T-helper 2 cell treated with Interferon-gamma antibody and Interleukin-4, amounts not matched to agents 5 μg/mL and 100 μg/mL, for 36 hours (primary cell): ENCODE results near the gene CABYR.

ENCODE experiments used
- DNase-seq: peaks from one replicate; pipeline ENCODE4 v3.0.0; 2021; ENCODE audit warnings: low spot score
- H3K27ac Mint-ChIP-seq: one replicate; pipeline ENCODE4 v1.8.0; 2021; ENCODE audit warnings: mild to moderate bottlenecking, mixed read lengths
- H3K27me3 Mint-ChIP-seq: one replicate; pipeline ENCODE4 v1.8.0; 2021; ENCODE audit warnings: low read depth, mixed read lengths
- H3K36me3 Mint-ChIP-seq: one replicate; pipeline ENCODE4 v1.8.0; 2021; ENCODE audit warnings: low read depth, mixed read lengths
- H3K4me1 Mint-ChIP-seq: one replicate; pipeline ENCODE4 v1.8.0; 2021; ENCODE audit warnings: low read depth, mixed read lengths
- H3K4me3 Mint-ChIP-seq: one replicate; pipeline ENCODE4 v1.8.0; 2022; ENCODE audit warnings: mild to moderate bottlenecking, moderate library complexity, mixed read lengths
- H3K9me3 Mint-ChIP-seq: one replicate; pipeline ENCODE4 v1.8.0; 2021; ENCODE audit warnings: mixed read lengths

Gene CABYR

DNA sequence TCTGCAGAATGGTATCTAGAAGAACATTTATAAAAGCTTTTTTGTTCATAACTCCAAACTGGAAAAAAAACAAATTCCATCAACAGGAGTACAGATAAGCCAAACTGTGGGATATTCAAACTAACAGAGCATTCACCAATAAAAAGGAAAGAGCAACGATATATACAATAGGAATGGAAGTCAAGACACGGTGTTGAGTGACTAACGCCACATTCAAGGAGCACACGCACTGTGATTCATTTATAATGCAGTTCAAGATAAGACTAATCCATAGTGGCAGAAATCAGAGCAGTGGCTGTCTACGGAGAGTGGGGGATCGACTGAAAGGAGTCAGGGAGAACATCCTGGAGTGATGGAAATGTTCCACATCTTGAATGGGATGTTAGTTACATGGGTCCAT lies 70.7 kb downstream of the CABYR start:
- Mint-ChIP-seq H3K4me1 (no peaks in the 10 kb centered on the region), H3K27me3 (peaks cover 13% of the 10 kb centered on the region)

More for the DNA sequence above, 70.7 kb downstream of the CABYR start:
- no peaks in the 10 kb centered on the region for H3K9me3 Mint-ChIP-seq
- H3K4me3 Mint-ChIP-seq = no peak overlapping the region
- no peak for DNase-seq
- H3K36me3 Mint-ChIP-seq = no peaks in the 10 kb centered on the region
- H3K27ac Mint-ChIP-seq = no peak overlapping the region
